Fibroblast of mammary gland (primary cell): Measurements from ENCODE around the gene D2HGDH.
"Not testable (repeated sequence)": the region's sequence is repeated elsewhere in the genome, so short reads cannot be mapped to it uniquely, and the experiment has no call there.

ENCODE experiments used
- DNase-seq: peaks from one replicate; pipeline ENCODE4 v3.0.0-alpha.2; 2010; ENCODE audit warnings: low read depth
- H3K4me3 ChIP-seq: 2 replicates; pipeline ENCODE4 v1.5.1; 2011; ENCODE audit warnings: low read depth, mild to moderate bottlenecking, low read length, moderate library complexity; ENCODE audit not compliant: control insufficient read depth
- CTCF ChIP-seq: conservative IDR thresholded peaks from 2 replicates; pipeline ENCODE4 v1.5.1; 2011; ENCODE audit warnings: low read depth, low read length, inconsistent platforms; ENCODE audit not compliant: control insufficient read depth, insufficient read depth

Gene D2HGDH

GRCh38 chr2:241798081-241798630 is 63.7 kb downstream of the D2HGDH start:
- DNase-seq = no peak
- TF ChIP-seq CTCF = no peak
- no peak overlapping the region for H3K4me3 ChIP-seq

- DNase-seq = no peak
- no peak overlapping the region for H3K4me3 ChIP-seq
- no peak for TF ChIP-seq CTCF
Observed at GRCh38 chr2:241798631-241799521, 64.4 kb downstream of the D2HGDH start.

GRCh38 chr2:241799522-241800197 is 65.2 kb downstream of the D2HGDH start:
- H3K4me3 ChIP-seq = no peak overlapping the region
- TF ChIP-seq CTCF = no peak
- no peak for DNase-seq

GRCh38 chr2:241800198-241800903 is 65.9 kb downstream of the D2HGDH start:
- not testable (repeated sequence) for DNase-seq, H3K4me3 ChIP-seq

- TF ChIP-seq CTCF = no peak
- no peak for DNase-seq
- H3K4me3 ChIP-seq = no peak overlapping the region
Observed at GRCh38 chr2:241801611-241802420, 67.4 kb downstream of the D2HGDH start.

- no peak for DNase-seq
- no peak for TF ChIP-seq CTCF
- H3K4me3 ChIP-seq = no peak overlapping the region
Observed at GRCh38 chr2:241802421-241803318, 68.2 kb downstream of the D2HGDH start.
